WTC11 (cell line): ENCODE data around the gene STAG2. TPM values are rescaled to one million over a fixed set of nuclear protein-coding genes. Genes with fewer than 3 reads are reported as not detected.

ENCODE experiments used
- ATAC-seq: fragments of 200-7000 bp; cut with Tn5 transposase; 2 replicates; pipeline ENCODE4 v1.10.0; 2021; ENCODE audit warnings: mild to moderate bottlenecking, moderate library complexity
- CTCF ChIA-PET: fragments of 300-600 bp; sonication (Branson Sonifier 250); formaldehyde crosslinking; loops from one replicate; lab custom pipeline; 2021; ENCODE audit warnings: antibody characterized with exemption; lab: Charles Lee
- POLR2A ChIA-PET: fragments of 350-600 bp; sonication (Branson Sonifier 250); formaldehyde crosslinking; loops from one replicate; lab custom pipeline; 2021; ENCODE audit warnings: antibody characterized with exemption; lab: Charles Lee
- DNase-seq: peaks from one replicate; pipeline ENCODE4 v3.0.0; 2021; ENCODE audit warnings: low spot score
- H3K27ac Mint-ChIP-seq: 2 replicates; pipeline ENCODE4 v1.8.0; 2021; ENCODE audit warnings: mixed read lengths
- H3K27me3 Mint-ChIP-seq: 2 replicates; pipeline ENCODE4 v1.8.0; 2021; ENCODE audit warnings: low read depth, mild to moderate bottlenecking, moderate library complexity, mixed read lengths
- H3K36me3 Mint-ChIP-seq: 2 replicates; pipeline ENCODE4 v1.8.0; 2021; ENCODE audit warnings: mixed read lengths
- H3K4me1 Mint-ChIP-seq: 2 replicates; pipeline ENCODE4 v1.8.0; 2022; ENCODE audit warnings: mixed read lengths
- H3K4me3 Mint-ChIP-seq: 2 replicates; pipeline ENCODE4 v1.8.0; 2021; ENCODE audit warnings: mild to moderate bottlenecking, moderate library complexity, mixed read lengths
- H3K9me3 Mint-ChIP-seq: 2 replicates; pipeline ENCODE4 v1.8.0; 2021; ENCODE audit warnings: mixed read lengths
- CDX4 ChIP-seq: fragments of 250-450 bp; sonication (Bioruptor Pico); IDR thresholded peaks from 2 replicates; pipeline ENCODE4 v1.9.0; 2021; ENCODE audit warnings: moderate library complexity, mild to moderate bottlenecking, inconsistent platforms, borderline replicate concordance
- E2F5 ChIP-seq: sonication (generic); formaldehyde crosslinking; IDR thresholded peaks from 2 replicates; pipeline ENCODE4 v1.8.1; 2022; ENCODE audit warnings: mild to moderate bottlenecking, moderate library complexity, missing genetic modification reagents
- FOXP1 ChIP-seq: sonication (generic); formaldehyde crosslinking; IDR thresholded peaks from 2 replicates; pipeline ENCODE4 v1.8.0; 2022; ENCODE audit warnings: missing genetic modification reagents, mild to moderate bottlenecking, moderate library complexity, borderline replicate concordance
- IRF2 ChIP-seq: sonication (generic); formaldehyde crosslinking; IDR thresholded peaks from 2 replicates; pipeline ENCODE4 v1.8.0; 2022; ENCODE audit warnings: low read depth, missing genetic modification reagents, borderline replicate concordance
- JAZF1 ChIP-seq: fragments of 250-450 bp; sonication (Bioruptor Pico); IDR thresholded peaks from 2 replicates; pipeline ENCODE4 v1.9.0; 2021; ENCODE audit warnings: moderate library complexity, mild to moderate bottlenecking, inconsistent platforms
- MYBL2 ChIP-seq: sonication (generic); formaldehyde crosslinking; IDR thresholded peaks from 2 replicates; pipeline ENCODE4 v1.8.1; 2023; ENCODE audit warnings: mild to moderate bottlenecking, moderate library complexity, missing genetic modification reagents
- NFE2L1 ChIP-seq: sonication (generic); formaldehyde crosslinking; IDR thresholded peaks from 2 replicates; pipeline ENCODE4 v1.8.1; 2023; ENCODE audit warnings: missing genetic modification reagents
- NFYB ChIP-seq: sonication (generic); formaldehyde crosslinking; conservative IDR thresholded peaks from 2 replicates; pipeline ENCODE4 v1.8.0; 2022; ENCODE audit warnings: low read depth, missing genetic modification reagents
- NR3C1 ChIP-seq: sonication (generic); formaldehyde crosslinking; conservative IDR thresholded peaks from 2 replicates; pipeline ENCODE4 v1.8.1; 2023; ENCODE audit warnings: low read depth, mild to moderate bottlenecking, missing genetic modification reagents
- SMAD3 ChIP-seq: sonication (generic); formaldehyde crosslinking; IDR thresholded peaks from 2 replicates; pipeline ENCODE4 v1.8.0; 2022; ENCODE audit warnings: missing genetic modification reagents, mild to moderate bottlenecking, borderline replicate concordance
- SOX15 ChIP-seq: fragments of 250-450 bp; sonication (Bioruptor Pico); IDR thresholded peaks from 2 replicates; pipeline ENCODE4 v1.9.0; 2021; ENCODE audit warnings: mild to moderate bottlenecking
- TEAD1 ChIP-seq: sonication (generic); formaldehyde crosslinking; IDR thresholded peaks from 2 replicates; pipeline ENCODE4 v1.8.0; 2022; ENCODE audit warnings: mild to moderate bottlenecking, missing genetic modification reagents
- TEAD4 ChIP-seq: sonication (generic); formaldehyde crosslinking; IDR thresholded peaks from 2 replicates; pipeline ENCODE4 v1.8.0; 2022; ENCODE audit warnings: mild to moderate bottlenecking, missing genetic modification reagents
- ZBTB43 ChIP-seq: sonication (generic); formaldehyde crosslinking; IDR thresholded peaks from 2 replicates; pipeline ENCODE4 v1.8.1; 2023; ENCODE audit warnings: mild to moderate bottlenecking, missing genetic modification reagents
- ZMAT4 ChIP-seq: fragments of 250-450 bp; sonication (Bioruptor Pico); IDR thresholded peaks from 2 replicates; pipeline ENCODE4 v1.9.0; 2021; ENCODE audit warnings: mild to moderate bottlenecking
- ZNF317 ChIP-seq: sonication (generic); formaldehyde crosslinking; IDR thresholded peaks from 2 replicates; pipeline ENCODE4 v1.8.1; 2023; ENCODE audit warnings: low read depth, mild to moderate bottlenecking, moderate library complexity, missing genetic modification reagents, borderline replicate concordance
- ZNF416 ChIP-seq: fragments of 250-450 bp; sonication (Bioruptor Pico); IDR thresholded peaks from 2 replicates; pipeline ENCODE4 v1.9.0; 2021; ENCODE audit warnings: mild to moderate bottlenecking, inconsistent platforms
- ZNF671 ChIP-seq: fragments of 250-450 bp; sonication (Bioruptor Pico); IDR thresholded peaks from 2 replicates; pipeline ENCODE4 v1.8.0; 2021; ENCODE audit warnings: mild to moderate bottlenecking
- total RNA-seq: library from RNA; stranded (reverse); gene quantifications from 3 replicates; pipeline ENCODE4 v1.2.3, GENCODE V29; 2021
- TF ChIP-seq, protein P1 (sequence below): sonication (generic); formaldehyde crosslinking; IDR thresholded peaks from 2 replicates; pipeline ENCODE4 v1.8.0; 2022; ENCODE audit warnings: mild to moderate bottlenecking, missing genetic modification reagents
- TF ChIP-seq, protein P2 (sequence below): sonication (generic); formaldehyde crosslinking; IDR thresholded peaks from 2 replicates; pipeline ENCODE4 v1.8.0; 2023; ENCODE audit warnings: mild to moderate bottlenecking, missing genetic modification reagents
- TF ChIP-seq, protein P3 (sequence below): sonication (generic); formaldehyde crosslinking; IDR thresholded peaks from 2 replicates; pipeline ENCODE4 v1.8.1; 2023; ENCODE audit warnings: mild to moderate bottlenecking, missing genetic modification reagents, moderate library complexity
- TF ChIP-seq, protein P4 (sequence below): sonication (generic); formaldehyde crosslinking; IDR thresholded peaks from 2 replicates; pipeline ENCODE4 v1.8.1; 2022; ENCODE audit warnings: mild to moderate bottlenecking, missing genetic modification reagents, moderate library complexity, borderline replicate concordance

Gene STAG2
- total RNA-seq, 1 experiment from 2014 or later, result 70.5 TPM

GRCh38 chrX:123994730-123995129 lies 33.2 kb downstream of the STAG2 start (continued):
- TF ChIP-seq, protein P1, sequence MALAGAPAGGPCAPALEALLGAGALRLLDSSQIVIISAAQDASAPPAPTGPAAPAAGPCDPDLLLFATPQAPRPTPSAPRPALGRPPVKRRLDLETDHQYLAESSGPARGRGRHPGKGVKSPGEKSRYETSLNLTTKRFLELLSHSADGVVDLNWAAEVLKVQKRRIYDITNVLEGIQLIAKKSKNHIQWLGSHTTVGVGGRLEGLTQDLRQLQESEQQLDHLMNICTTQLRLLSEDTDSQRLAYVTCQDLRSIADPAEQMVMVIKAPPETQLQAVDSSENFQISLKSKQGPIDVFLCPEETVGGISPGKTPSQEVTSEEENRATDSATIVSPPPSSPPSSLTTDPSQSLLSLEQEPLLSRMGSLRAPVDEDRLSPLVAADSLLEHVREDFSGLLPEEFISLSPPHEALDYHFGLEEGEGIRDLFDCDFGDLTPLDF (CRISPR knock-in tag), result no peak
- TF ChIP-seq FOXP1 (no peak), NFYB (CRISPR knock-in tag) (no peak), E2F5 (CRISPR knock-in tag) (no peak)
- TF ChIP-seq, protein P2, sequence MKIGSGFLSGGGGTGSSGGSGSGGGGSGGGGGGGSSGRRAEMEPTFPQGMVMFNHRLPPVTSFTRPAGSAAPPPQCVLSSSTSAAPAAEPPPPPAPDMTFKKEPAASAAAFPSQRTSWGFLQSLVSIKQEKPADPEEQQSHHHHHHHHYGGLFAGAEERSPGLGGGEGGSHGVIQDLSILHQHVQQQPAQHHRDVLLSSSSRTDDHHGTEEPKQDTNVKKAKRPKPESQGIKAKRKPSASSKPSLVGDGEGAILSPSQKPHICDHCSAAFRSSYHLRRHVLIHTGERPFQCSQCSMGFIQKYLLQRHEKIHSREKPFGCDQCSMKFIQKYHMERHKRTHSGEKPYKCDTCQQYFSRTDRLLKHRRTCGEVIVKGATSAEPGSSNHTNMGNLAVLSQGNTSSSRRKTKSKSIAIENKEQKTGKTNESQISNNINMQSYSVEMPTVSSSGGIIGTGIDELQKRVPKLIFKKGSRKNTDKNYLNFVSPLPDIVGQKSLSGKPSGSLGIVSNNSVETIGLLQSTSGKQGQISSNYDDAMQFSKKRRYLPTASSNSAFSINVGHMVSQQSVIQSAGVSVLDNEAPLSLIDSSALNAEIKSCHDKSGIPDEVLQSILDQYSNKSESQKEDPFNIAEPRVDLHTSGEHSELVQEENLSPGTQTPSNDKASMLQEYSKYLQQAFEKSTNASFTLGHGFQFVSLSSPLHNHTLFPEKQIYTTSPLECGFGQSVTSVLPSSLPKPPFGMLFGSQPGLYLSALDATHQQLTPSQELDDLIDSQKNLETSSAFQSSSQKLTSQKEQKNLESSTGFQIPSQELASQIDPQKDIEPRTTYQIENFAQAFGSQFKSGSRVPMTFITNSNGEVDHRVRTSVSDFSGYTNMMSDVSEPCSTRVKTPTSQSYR (CRISPR knock-in tag), result no peak

DNA sequence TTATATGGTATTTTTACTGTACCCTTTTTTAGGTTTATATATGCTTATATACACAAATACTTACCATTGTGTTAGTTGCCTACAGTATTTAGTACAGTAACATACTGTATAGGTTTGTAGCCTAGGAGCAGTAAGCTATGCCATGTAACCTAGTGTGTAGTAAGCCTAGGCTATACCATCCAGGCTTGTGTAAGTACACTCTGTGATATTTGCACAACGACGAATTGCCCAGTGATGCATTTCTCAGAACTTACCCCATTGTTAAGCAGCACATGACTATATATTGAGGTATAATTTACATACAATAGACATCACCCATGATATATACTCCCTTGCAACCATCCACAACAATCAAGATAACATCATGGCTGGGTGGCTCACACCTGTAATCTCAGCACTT lies 40.1 kb downstream of the STAG2 start:
- no peak for ATAC-seq
- H3K27me3 Mint-ChIP-seq, result no peaks in the 10 kb centered on the region
- TF ChIP-seq TEAD1 (CRISPR knock-in tag), result no peak
- no peak for TF ChIP-seq TEAD4 (CRISPR knock-in tag)
- no peak for TF ChIP-seq MYBL2 (CRISPR knock-in tag)
- TF ChIP-seq ZNF416, result no peak
- TF ChIP-seq NR3C1 (CRISPR knock-in tag), result no peak
- TF ChIP-seq, protein P3, sequence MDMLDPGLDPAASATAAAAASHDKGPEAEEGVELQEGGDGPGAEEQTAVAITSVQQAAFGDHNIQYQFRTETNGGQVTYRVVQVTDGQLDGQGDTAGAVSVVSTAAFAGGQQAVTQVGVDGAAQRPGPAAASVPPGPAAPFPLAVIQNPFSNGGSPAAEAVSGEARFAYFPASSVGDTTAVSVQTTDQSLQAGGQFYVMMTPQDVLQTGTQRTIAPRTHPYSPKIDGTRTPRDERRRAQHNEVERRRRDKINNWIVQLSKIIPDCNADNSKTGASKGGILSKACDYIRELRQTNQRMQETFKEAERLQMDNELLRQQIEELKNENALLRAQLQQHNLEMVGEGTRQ (CRISPR knock-in tag), result no peak
- TF ChIP-seq JAZF1 (CRISPR knock-in tag), result no peak
- no peak for TF ChIP-seq ZNF671 (CRISPR knock-in tag)
- TF ChIP-seq, protein P4, sequence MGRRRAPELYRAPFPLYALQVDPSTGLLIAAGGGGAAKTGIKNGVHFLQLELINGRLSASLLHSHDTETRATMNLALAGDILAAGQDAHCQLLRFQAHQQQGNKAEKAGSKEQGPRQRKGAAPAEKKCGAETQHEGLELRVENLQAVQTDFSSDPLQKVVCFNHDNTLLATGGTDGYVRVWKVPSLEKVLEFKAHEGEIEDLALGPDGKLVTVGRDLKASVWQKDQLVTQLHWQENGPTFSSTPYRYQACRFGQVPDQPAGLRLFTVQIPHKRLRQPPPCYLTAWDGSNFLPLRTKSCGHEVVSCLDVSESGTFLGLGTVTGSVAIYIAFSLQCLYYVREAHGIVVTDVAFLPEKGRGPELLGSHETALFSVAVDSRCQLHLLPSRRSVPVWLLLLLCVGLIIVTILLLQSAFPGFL (CRISPR knock-in tag), result no peak
- peak overlapping the region; percentile 32; the same call in 1 of the 2 replicates for H3K27ac Mint-ChIP-seq
- H3K4me1 Mint-ChIP-seq, result peaks cover 11% of the 10 kb centered on the region
- DNase-seq, result no peak
- no peaks in the 10 kb centered on the region for H3K9me3 Mint-ChIP-seq
- CTCF ChIA-PET, result no interaction called here
- no peak overlapping the region for H3K4me3 Mint-ChIP-seq
- POLR2A ChIA-PET, result no interaction called here
- no peaks in the 10 kb centered on the region for H3K36me3 Mint-ChIP-seq

GRCh38 chrX:124005228-124005627 lies 43.7 kb downstream of the STAG2 start:
- Mint-ChIP-seq H3K27ac (peak overlapping the region; percentile 24; the same call in 1 of the 2 replicates), H3K4me1 (peaks cover 22% of the 10 kb centered on the region), H3K27me3 (no peaks in the 10 kb centered on the region), H3K4me3 (no peak overlapping the region), H3K9me3 (no peaks in the 10 kb centered on the region), H3K36me3 (peaks cover 1% of the 10 kb centered on the region; the same call in 1 of the 2 replicates)
- CTCF ChIA-PET, result no interaction called here
- ATAC-seq (no peak), DNase-seq (no peak)
- POLR2A ChIA-PET, result no interaction called here
- TF ChIP-seq ZNF416 (no peak), TEAD1 (CRISPR knock-in tag) (no peak), IRF2 (CRISPR knock-in tag) (no peak), ZBTB43 (CRISPR knock-in tag) (no peak), ZMAT4 (no peak), ZNF317 (no peak), SMAD3 (no peak), SOX15 (no peak), CDX4 (CRISPR knock-in tag) (no peak), NFE2L1 (CRISPR knock-in tag) (no peak)
- TF ChIP-seq, protein P4 (CRISPR knock-in tag), result no peak
